OCI-LY1 (cell line): ENCODE results near the gene ZNF576.

ENCODE experiments used
- EZH2 ChIP-seq: fragments of 200-600 bp; sonication (generic), shearing (Covaris generic); IDR thresholded peaks from 2 replicates; pipeline ENCODE4 v1.8.0; 2017; ENCODE audit warnings: borderline replicate concordance, mixed run types, mild to moderate bottlenecking, antibody characterized with exemption, low read length, moderate library complexity, mixed read lengths
- TF ChIP-seq, protein P1 (sequence below): fragments of 200-600 bp; sonication (generic), shearing (Covaris generic); IDR thresholded peaks from 2 replicates; pipeline ENCODE4 v1.5.1; 2017; ENCODE audit warnings: mild to moderate bottlenecking, antibody characterized with exemption, low read length, moderate library complexity, mixed read lengths

GRCh38 chr19:43610493-43610892 is 14.1 kb downstream of the ZNF576 start:
- no peak for TF ChIP-seq EZH2
- TF ChIP-seq, protein P1, sequence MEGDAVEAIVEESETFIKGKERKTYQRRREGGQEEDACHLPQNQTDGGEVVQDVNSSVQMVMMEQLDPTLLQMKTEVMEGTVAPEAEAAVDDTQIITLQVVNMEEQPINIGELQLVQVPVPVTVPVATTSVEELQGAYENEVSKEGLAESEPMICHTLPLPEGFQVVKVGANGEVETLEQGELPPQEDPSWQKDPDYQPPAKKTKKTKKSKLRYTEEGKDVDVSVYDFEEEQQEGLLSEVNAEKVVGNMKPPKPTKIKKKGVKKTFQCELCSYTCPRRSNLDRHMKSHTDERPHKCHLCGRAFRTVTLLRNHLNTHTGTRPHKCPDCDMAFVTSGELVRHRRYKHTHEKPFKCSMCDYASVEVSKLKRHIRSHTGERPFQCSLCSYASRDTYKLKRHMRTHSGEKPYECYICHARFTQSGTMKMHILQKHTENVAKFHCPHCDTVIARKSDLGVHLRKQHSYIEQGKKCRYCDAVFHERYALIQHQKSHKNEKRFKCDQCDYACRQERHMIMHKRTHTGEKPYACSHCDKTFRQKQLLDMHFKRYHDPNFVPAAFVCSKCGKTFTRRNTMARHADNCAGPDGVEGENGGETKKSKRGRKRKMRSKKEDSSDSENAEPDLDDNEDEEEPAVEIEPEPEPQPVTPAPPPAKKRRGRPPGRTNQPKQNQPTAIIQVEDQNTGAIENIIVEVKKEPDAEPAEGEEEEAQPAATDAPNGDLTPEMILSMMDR, result no peak
